ENCODE data around the gene CXCL9.
"Not testable (repeated sequence)": the region's sequence is repeated elsewhere in the genome, so short reads cannot be mapped to it uniquely, and the experiment has no call there.

CXCL9 gene

GRCh38 chr4:75973766-75974165, 33.5 kb downstream of the CXCL9 start:
- Histone ChIP-seq H3K4me3 (ENCODE audit: insufficient read depth, low read depth, low read length) (no peak overlapping the region), H3K9me3 (ENCODE audit: control insufficient read depth, low read length) (no peaks in the 10 kb centered on the region), H3K27ac (ENCODE audit: insufficient read depth, low read depth, low read length, poor library complexity, severe bottlenecking) (no peak overlapping the region), H3K4me1 (ENCODE audit: control insufficient read depth, insufficient read depth, low read length) (no peaks in the 10 kb centered on the region), H3K36me3 (ENCODE audit: control insufficient read depth, insufficient read depth, low read length) (peaks cover 67% of the 10 kb centered on the region), H3K27me3 (ENCODE audit: control insufficient read depth, insufficient read depth, low read length, poor library complexity, severe bottlenecking) (no peaks in the 10 kb centered on the region)

DNA sequence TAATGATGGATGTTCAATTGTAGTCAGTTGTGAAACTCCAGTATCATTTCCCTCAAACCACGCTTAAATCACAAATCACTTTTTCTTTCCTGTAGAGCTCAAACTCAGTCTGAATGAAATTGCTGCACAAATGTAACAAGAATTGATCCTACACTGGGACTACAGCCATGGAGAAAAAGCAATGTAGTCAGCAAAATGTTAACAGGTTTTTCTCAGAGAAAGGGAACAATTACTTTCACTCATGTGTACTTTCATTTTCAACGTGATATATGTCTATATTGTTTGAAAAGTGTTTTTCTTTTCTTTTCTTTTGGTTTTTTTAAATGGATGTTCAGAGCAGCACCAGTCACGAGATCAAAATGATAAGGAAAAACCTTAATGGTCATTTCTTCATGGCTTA, 39.2 kb downstream of the CXCL9 start:
- no peaks in the 10 kb centered on the region for H3K9me3 ChIP-seq (ENCODE audit: control insufficient read depth, low read length)
- H3K27ac ChIP-seq (ENCODE audit: insufficient read depth, low read depth, low read length, poor library complexity, severe bottlenecking), result no peak overlapping the region
- no peaks in the 10 kb centered on the region for H3K4me1 ChIP-seq (ENCODE audit: control insufficient read depth, insufficient read depth, low read length)
- H3K4me3 ChIP-seq (ENCODE audit: insufficient read depth, low read depth, low read length), result no peak overlapping the region
- H3K36me3 ChIP-seq (ENCODE audit: control insufficient read depth, insufficient read depth, low read length), result peaks cover 55% of the 10 kb centered on the region
- WGBS, 2 experiments, result 93 to 95% methylated on average over 3 of the region's 3 CpGs
- no peaks in the 10 kb centered on the region for H3K27me3 ChIP-seq (ENCODE audit: control insufficient read depth, insufficient read depth, low read length, poor library complexity, severe bottlenecking)

- Histone ChIP-seq H3K9me3 (ENCODE audit: control insufficient read depth, low read length) (no peaks in the 10 kb centered on the region), H3K27me3 (ENCODE audit: control insufficient read depth, insufficient read depth, low read length, poor library complexity, severe bottlenecking) (no peaks in the 10 kb centered on the region), H3K36me3 (ENCODE audit: control insufficient read depth, insufficient read depth, low read length) (peaks cover 54% of the 10 kb centered on the region), H3K27ac (ENCODE audit: insufficient read depth, low read depth, low read length, poor library complexity, severe bottlenecking) (no peak overlapping the region), H3K4me3 (ENCODE audit: insufficient read depth, low read depth, low read length) (no peak overlapping the region), H3K4me1 (ENCODE audit: control insufficient read depth, insufficient read depth, low read length) (no peaks in the 10 kb centered on the region)
- 91 to 94% methylated on average over 1 of the region's 2 CpGs for WGBS, 2 experiments
These were observed 43.8 kb downstream of the CXCL9 start for GRCh38 chr4:75963558-75963957.

- peaks cover 55% of the 10 kb centered on the region for H3K36me3 ChIP-seq (ENCODE audit: control insufficient read depth, insufficient read depth, low read length)
- not testable (repeated sequence) for H3K9me3 ChIP-seq (ENCODE audit: control insufficient read depth, low read length); H3K4me3 ChIP-seq (ENCODE audit: insufficient read depth, low read depth, low read length); H3K27me3 ChIP-seq (ENCODE audit: control insufficient read depth, insufficient read depth, low read length, poor library complexity, severe bottlenecking); H3K27ac ChIP-seq (ENCODE audit: insufficient read depth, low read depth, low read length, poor library complexity, severe bottlenecking); H3K4me1 ChIP-seq (ENCODE audit: control insufficient read depth, insufficient read depth, low read length)
- WGBS, 2 experiments, result 92 to 100% methylated on average over 2 of the region's 4 CpGs
These were observed 45.2 kb downstream of the CXCL9 start for GRCh38 chr4:75962072-75962471.

DNA sequence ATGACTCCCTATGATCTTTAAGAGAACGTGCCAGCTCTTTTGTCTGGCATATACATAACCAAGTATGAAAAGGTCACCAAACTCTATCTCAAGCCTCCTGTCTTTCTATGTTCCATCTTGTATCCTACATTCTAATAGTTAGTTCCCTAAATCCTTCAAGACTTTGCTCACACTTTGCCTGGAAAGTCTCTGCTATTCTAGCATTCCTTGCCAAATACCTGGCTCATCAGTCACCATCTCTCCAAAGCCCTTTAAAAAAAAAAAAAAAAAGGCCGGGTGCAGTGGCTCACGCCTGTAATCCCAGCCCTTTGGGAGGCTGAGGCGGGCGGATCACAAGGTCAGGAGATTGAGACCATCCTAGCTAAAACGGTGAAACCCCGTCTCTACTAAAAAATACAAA, 48.8 kb downstream of the CXCL9 start:
- H3K27ac ChIP-seq (ENCODE audit: insufficient read depth, low read depth, low read length, poor library complexity, severe bottlenecking); H3K4me3 ChIP-seq (ENCODE audit: insufficient read depth, low read depth, low read length); H3K27me3 ChIP-seq (ENCODE audit: control insufficient read depth, insufficient read depth, low read length, poor library complexity, severe bottlenecking); H3K9me3 ChIP-seq (ENCODE audit: control insufficient read depth, low read length); H3K4me1 ChIP-seq (ENCODE audit: control insufficient read depth, insufficient read depth, low read length): not testable (repeated sequence)
- 81 to 99% methylated on average over 2 to 5 of the region's 7 CpGs for WGBS, 2 experiments
- H3K36me3 ChIP-seq (ENCODE audit: control insufficient read depth, insufficient read depth, low read length), result peaks cover 50% of the 10 kb centered on the region

GRCh38 chr4:75954811-75955210, 52.5 kb downstream of the CXCL9 start:
- not testable (repeated sequence) for H3K27me3 ChIP-seq (ENCODE audit: control insufficient read depth, insufficient read depth, low read length, poor library complexity, severe bottlenecking); H3K9me3 ChIP-seq (ENCODE audit: control insufficient read depth, low read length); H3K4me1 ChIP-seq (ENCODE audit: control insufficient read depth, insufficient read depth, low read length); H3K4me3 ChIP-seq (ENCODE audit: insufficient read depth, low read depth, low read length); H3K27ac ChIP-seq (ENCODE audit: insufficient read depth, low read depth, low read length, poor library complexity, severe bottlenecking)
- peaks cover 42% of the 10 kb centered on the region for H3K36me3 ChIP-seq (ENCODE audit: control insufficient read depth, insufficient read depth, low read length)
- 93 to 97% methylated on average over 4 to 5 of the region's 5 CpGs for WGBS, 2 experiments

DNA sequence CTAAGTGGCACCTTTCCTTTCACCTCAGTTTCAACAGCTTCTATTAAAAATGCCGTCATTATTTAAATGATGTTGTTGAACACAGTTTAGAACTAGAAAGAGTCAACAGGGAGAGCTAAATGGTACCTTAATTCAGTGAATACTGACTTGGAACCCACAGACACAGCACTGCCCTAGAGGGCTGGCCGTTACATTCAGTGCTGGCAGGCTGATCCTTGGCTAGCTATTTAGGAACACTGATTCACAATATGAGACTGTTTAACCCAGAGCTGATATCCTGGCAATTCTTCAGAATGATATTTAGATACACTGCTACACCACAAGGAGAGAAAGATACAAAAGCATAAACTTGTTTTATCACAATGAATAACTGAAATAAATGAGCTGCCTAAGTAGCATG, 53.8 kb downstream of the CXCL9 start:
- Histone ChIP-seq H3K36me3 (ENCODE audit: control insufficient read depth, insufficient read depth, low read length) (peaks cover 33% of the 10 kb centered on the region), H3K9me3 (ENCODE audit: control insufficient read depth, low read length) (no peaks in the 10 kb centered on the region), H3K4me3 (ENCODE audit: insufficient read depth, low read depth, low read length) (no peak overlapping the region), H3K4me1 (ENCODE audit: control insufficient read depth, insufficient read depth, low read length) (no peaks in the 10 kb centered on the region), H3K27me3 (ENCODE audit: control insufficient read depth, insufficient read depth, low read length, poor library complexity, severe bottlenecking) (no peaks in the 10 kb centered on the region), H3K27ac (ENCODE audit: insufficient read depth, low read depth, low read length, poor library complexity, severe bottlenecking) (no peak overlapping the region)
- 97 to 98% methylated on average over 2 of the region's 2 CpGs for WGBS, 2 experiments

Data from ectodermal cell (in vitro differentiated cells).